ENCODE measurements around the gene RNF223. TPM values are rescaled to one million over a fixed set of nuclear protein-coding genes. Genes with fewer than 3 reads are reported as not detected.
"Not testable (repeated sequence)": the region's sequence is repeated elsewhere in the genome, so short reads cannot be mapped to it uniquely, and the experiment has no call there.

RNF223 gene
- total and polyA plus RNA-seq, 4 donors, result 0.20 TPM; not detected in 3

- Histone ChIP-seq H3K4me3 (ENCODE audit: low read depth, low read length) (no peak overlapping the region), H3K9me3 (ENCODE audit: control insufficient read depth, insufficient read depth, low read length) (no peaks in the 10 kb centered on the region), H3K27ac (ENCODE audit: low read depth, low read length) (no peak overlapping the region), H3K36me3 (ENCODE audit: control insufficient read depth, insufficient read depth, low read length) (peaks cover 33% of the 10 kb centered on the region), H3K4me1 (ENCODE audit: control insufficient read depth, insufficient read depth, low read length) (peaks cover 11% of the 10 kb centered on the region), H3K27me3 (ENCODE audit: control insufficient read depth, insufficient read depth, low read length) (no peaks in the 10 kb centered on the region)
- WGBS (ENCODE audit: insufficient coverage), result 92% methylated on average over 29 of the region's 29 CpGs
- no peak for DNase-seq (ENCODE audit: low read depth in 4 of 6, low spot score in 6 of 6)
Observed at GRCh38 chr1:1110561-1110971, 36.5 kb upstream of the RNF223 start.

- WGBS (ENCODE audit: insufficient coverage), result 96% methylated on average over 9 of the region's 14 CpGs
- DNase-seq (ENCODE audit: low read depth in 4 of 6, low spot score in 6 of 6), result no peak
- no peak overlapping the region for H3K27ac ChIP-seq (ENCODE audit: low read depth, low read length)
- H3K27me3 ChIP-seq (ENCODE audit: control insufficient read depth, insufficient read depth, low read length), result no peaks in the 10 kb centered on the region
- peaks cover 5% of the 10 kb centered on the region for H3K4me1 ChIP-seq (ENCODE audit: control insufficient read depth, insufficient read depth, low read length)
- no peak overlapping the region for H3K4me3 ChIP-seq (ENCODE audit: low read depth, low read length)
- H3K9me3 ChIP-seq (ENCODE audit: control insufficient read depth, insufficient read depth, low read length), result no peaks in the 10 kb centered on the region
- H3K36me3 ChIP-seq (ENCODE audit: control insufficient read depth, insufficient read depth, low read length), result peaks cover 33% of the 10 kb centered on the region
Observed at GRCh38 chr1:1109743-1110142, 35.6 kb upstream of the RNF223 start.

GRCh38 chr1:1106510-1107221, 32.6 kb upstream of the RNF223 start:
- H3K27ac ChIP-seq (ENCODE audit: low read depth, low read length), result no peak overlapping the region
- WGBS (ENCODE audit: insufficient coverage), result 98% methylated on average over 29 of the region's 31 CpGs
- no peak for DNase-seq (ENCODE audit: low read depth in 4 of 6, low spot score in 6 of 6)
- no peaks in the 10 kb centered on the region for H3K4me1 ChIP-seq (ENCODE audit: control insufficient read depth, insufficient read depth, low read length)
- H3K36me3 ChIP-seq (ENCODE audit: control insufficient read depth, insufficient read depth, low read length), result peaks cover 13% of the 10 kb centered on the region
- no peak overlapping the region for H3K4me3 ChIP-seq (ENCODE audit: low read depth, low read length)
- H3K27me3 ChIP-seq (ENCODE audit: control insufficient read depth, insufficient read depth, low read length), result no peaks in the 10 kb centered on the region
- no peaks in the 10 kb centered on the region for H3K9me3 ChIP-seq (ENCODE audit: control insufficient read depth, insufficient read depth, low read length)

GRCh38 chr1:1104152-1104551, 30.0 kb upstream of the RNF223 start:
- H3K36me3 ChIP-seq (ENCODE audit: control insufficient read depth, insufficient read depth, low read length); DNase-seq (ENCODE audit: low read depth in 4 of 6, low spot score in 6 of 6); H3K4me3 ChIP-seq (ENCODE audit: low read depth, low read length); H3K27me3 ChIP-seq (ENCODE audit: control insufficient read depth, insufficient read depth, low read length); H3K9me3 ChIP-seq (ENCODE audit: control insufficient read depth, insufficient read depth, low read length); H3K27ac ChIP-seq (ENCODE audit: low read depth, low read length); H3K4me1 ChIP-seq (ENCODE audit: control insufficient read depth, insufficient read depth, low read length): not testable (repeated sequence)
- WGBS (ENCODE audit: insufficient coverage), result 96% methylated on average over 6 of the region's 6 CpGs

GRCh38 chr1:1101503-1101902, 27.4 kb upstream of the RNF223 start:
- no peak for DNase-seq (ENCODE audit: low read depth in 4 of 6, low spot score in 6 of 6)
- Histone ChIP-seq H3K9me3 (ENCODE audit: control insufficient read depth, insufficient read depth, low read length) (no peaks in the 10 kb centered on the region), H3K4me3 (ENCODE audit: low read depth, low read length) (no peak overlapping the region), H3K36me3 (ENCODE audit: control insufficient read depth, insufficient read depth, low read length) (peaks cover under 1% of the 10 kb centered on the region), H3K27me3 (ENCODE audit: control insufficient read depth, insufficient read depth, low read length) (no peaks in the 10 kb centered on the region), H3K27ac (ENCODE audit: low read depth, low read length) (no peak overlapping the region), H3K4me1 (ENCODE audit: control insufficient read depth, insufficient read depth, low read length) (no peaks in the 10 kb centered on the region)
- 80% methylated on average over 1 of the region's 7 CpGs for WGBS (ENCODE audit: insufficient coverage)

DNA sequence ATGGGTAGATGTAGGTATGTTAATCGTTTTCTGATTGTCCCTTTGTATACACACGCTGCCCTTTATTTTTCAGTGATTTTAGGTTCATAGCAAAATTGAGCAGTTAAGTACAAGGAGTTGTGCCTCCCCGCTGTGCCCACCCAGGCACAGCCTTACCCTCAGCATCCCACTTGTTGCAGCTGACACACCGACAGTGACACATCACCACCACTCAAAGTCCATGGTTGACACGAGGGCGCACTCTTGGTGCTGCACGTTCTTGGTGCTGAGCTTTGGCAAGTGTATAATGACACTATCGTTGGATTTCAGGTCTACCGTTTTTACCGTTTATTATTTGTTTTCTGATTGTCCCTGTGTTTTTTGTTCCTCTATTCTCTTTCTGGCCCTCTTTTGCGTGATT, 26.2 kb upstream of the RNF223 start:
- DNase-seq (ENCODE audit: low read depth in 4 of 6, low spot score in 6 of 6), result no peak
- H3K27me3 ChIP-seq (ENCODE audit: control insufficient read depth, insufficient read depth, low read length), result no peaks in the 10 kb centered on the region
- WGBS (ENCODE audit: insufficient coverage), result 100% methylated on average over 8 of the region's 11 CpGs
- H3K4me3 ChIP-seq (ENCODE audit: low read depth, low read length), result no peak overlapping the region
- no peaks in the 10 kb centered on the region for H3K36me3 ChIP-seq (ENCODE audit: control insufficient read depth, insufficient read depth, low read length)
- H3K4me1 ChIP-seq (ENCODE audit: control insufficient read depth, insufficient read depth, low read length), result no peaks in the 10 kb centered on the region
- H3K9me3 ChIP-seq (ENCODE audit: control insufficient read depth, insufficient read depth, low read length), result no peaks in the 10 kb centered on the region
- H3K27ac ChIP-seq (ENCODE audit: low read depth, low read length), result no peak overlapping the region

GRCh38 chr1:1099506-1100183, 25.5 kb upstream of the RNF223 start:
- no peak overlapping the region for H3K27ac ChIP-seq (ENCODE audit: low read depth, low read length)
- no peaks in the 10 kb centered on the region for H3K9me3 ChIP-seq (ENCODE audit: control insufficient read depth, insufficient read depth, low read length)
- no peak for DNase-seq (ENCODE audit: low read depth in 4 of 6, low spot score in 6 of 6)
- H3K36me3 ChIP-seq (ENCODE audit: control insufficient read depth, insufficient read depth, low read length), result no peaks in the 10 kb centered on the region
- H3K4me1 ChIP-seq (ENCODE audit: control insufficient read depth, insufficient read depth, low read length), result no peaks in the 10 kb centered on the region
- no peak overlapping the region for H3K4me3 ChIP-seq (ENCODE audit: low read depth, low read length)
- WGBS (ENCODE audit: insufficient coverage), result 90% methylated on average over 1 of the region's 4 CpGs
- no peaks in the 10 kb centered on the region for H3K27me3 ChIP-seq (ENCODE audit: control insufficient read depth, insufficient read depth, low read length)

GRCh38 chr1:1098681-1099421, 24.7 kb upstream of the RNF223 start:
- WGBS (ENCODE audit: insufficient coverage), result 96% methylated on average over 15 of the region's 18 CpGs
- H3K4me1 ChIP-seq (ENCODE audit: control insufficient read depth, insufficient read depth, low read length), result no peaks in the 10 kb centered on the region
- H3K27ac ChIP-seq (ENCODE audit: low read depth, low read length), result no peak overlapping the region

GRCh38 chr1:1096136-1096535, 22.0 kb upstream of the RNF223 start:
- not testable (repeated sequence) for H3K4me3 ChIP-seq (ENCODE audit: low read depth, low read length); DNase-seq (ENCODE audit: low read depth in 4 of 6, low spot score in 6 of 6); H3K27ac ChIP-seq (ENCODE audit: low read depth, low read length); H3K9me3 ChIP-seq (ENCODE audit: control insufficient read depth, insufficient read depth, low read length); H3K4me1 ChIP-seq (ENCODE audit: control insufficient read depth, insufficient read depth, low read length); H3K27me3 ChIP-seq (ENCODE audit: control insufficient read depth, insufficient read depth, low read length)
- no CpG with 5 or more reads among the region's 5 CpGs for WGBS (ENCODE audit: insufficient coverage)
- H3K36me3 ChIP-seq (ENCODE audit: control insufficient read depth, insufficient read depth, low read length), result peaks cover 16% of the 10 kb centered on the region

More at GRCh38 chr1:1098681-1099421, 24.7 kb upstream of the RNF223 start:
- Histone ChIP-seq H3K36me3 (ENCODE audit: control insufficient read depth, insufficient read depth, low read length) (no peaks in the 10 kb centered on the region), H3K27me3 (ENCODE audit: control insufficient read depth, insufficient read depth, low read length) (no peaks in the 10 kb centered on the region), H3K9me3 (ENCODE audit: control insufficient read depth, insufficient read depth, low read length) (no peaks in the 10 kb centered on the region), H3K4me3 (ENCODE audit: low read depth, low read length) (no peak overlapping the region)
- no peak for DNase-seq (ENCODE audit: low read depth in 4 of 6, low spot score in 6 of 6)
